Urothelium cell line (cell line): ENCODE data around the gene PIEZO1.

Source experiments
- DNase-seq: peaks from one replicate; pipeline ENCODE4 v3.0.0; 2011; ENCODE audit warnings: low spot score, mixed read lengths
- FAIRE-seq: peaks from 2 replicates; lab custom pipeline; 2011; peaks lifted over from hg19 to GRCh38; lab: Jason Lieb, UNC

Gene PIEZO1

GRCh38 chr16:88706965-88707826, 77.8 kb downstream of the PIEZO1 start:
- no peak for DNase-seq
- no peak for FAIRE-seq

DNA sequence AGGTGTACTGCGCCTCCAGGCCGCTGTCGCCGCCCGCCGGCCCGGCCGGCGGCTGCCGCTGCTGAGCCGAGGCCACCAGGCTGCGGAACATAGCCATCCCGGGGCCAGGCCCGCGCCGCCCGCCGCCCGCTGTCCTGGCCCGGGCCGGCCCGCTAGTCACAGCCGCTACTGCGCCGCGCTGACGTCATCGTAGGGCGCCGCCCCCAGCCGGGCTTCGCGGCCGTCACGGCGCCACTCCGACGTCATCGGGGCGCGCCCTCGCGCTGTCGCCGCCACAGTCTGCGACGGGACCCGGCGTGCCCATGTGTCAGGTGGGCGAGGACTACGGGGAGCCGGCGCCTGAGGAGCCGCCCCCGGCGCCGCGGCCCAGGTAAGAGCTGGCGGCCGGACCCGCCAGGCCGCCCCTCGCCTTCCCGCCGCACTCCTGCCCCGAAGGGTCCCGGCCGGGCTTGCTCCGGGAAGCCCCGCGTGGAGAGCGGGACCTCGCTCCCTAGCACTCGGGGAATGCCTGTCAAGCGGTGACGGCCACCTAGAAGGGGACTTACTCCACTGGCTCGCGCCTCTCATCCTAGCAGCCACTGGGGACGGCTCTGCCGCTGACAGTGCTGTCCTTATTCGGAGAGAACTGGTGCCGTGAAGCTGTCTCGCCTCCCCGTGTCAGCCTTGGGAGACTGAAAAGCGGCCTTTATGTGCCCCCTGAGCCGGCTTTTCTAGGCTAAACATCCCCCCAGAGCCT, 78.6 kb downstream of the PIEZO1 start, which contains the start of the genes CTU2 and RNF166:
Gene CTU2, plus strand, starts transcription at position 275 of the 736 bp plus-strand sequence. Its CDS starts 28 bp downstream, at position 303.
Gene RNF166, minus strand, starts transcription at position 180 of the 736 bp plus-strand sequence. Its CDS starts 83 bp downstream, at position 97.
- DNase-seq (peak; percentile 98), FAIRE-seq (peak; percentile 98)

DNA sequence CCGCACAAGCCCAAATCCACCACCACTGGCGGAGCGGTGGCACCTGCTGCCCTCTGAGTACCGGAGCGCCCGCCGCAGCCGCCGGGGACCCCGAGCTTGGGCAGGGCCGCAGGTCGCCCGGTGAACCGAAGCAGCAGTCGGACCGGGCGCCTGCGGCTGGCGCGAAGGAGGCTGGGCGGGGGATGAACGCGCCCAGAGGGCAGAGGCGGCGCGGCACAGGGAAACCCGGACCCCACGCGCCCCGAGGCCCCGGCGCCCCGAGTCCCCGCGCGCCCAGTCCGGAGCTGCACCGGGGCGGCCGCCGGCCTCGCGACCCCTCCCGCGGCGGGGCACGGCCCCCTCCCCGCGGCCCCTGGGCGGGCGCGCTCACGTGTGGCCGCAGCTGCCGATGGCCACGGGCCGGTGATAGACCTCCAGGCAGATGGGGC, 79.2 kb downstream of the PIEZO1 start:
- FAIRE-seq: no peak
- DNase-seq: peak; percentile 44

DNA sequence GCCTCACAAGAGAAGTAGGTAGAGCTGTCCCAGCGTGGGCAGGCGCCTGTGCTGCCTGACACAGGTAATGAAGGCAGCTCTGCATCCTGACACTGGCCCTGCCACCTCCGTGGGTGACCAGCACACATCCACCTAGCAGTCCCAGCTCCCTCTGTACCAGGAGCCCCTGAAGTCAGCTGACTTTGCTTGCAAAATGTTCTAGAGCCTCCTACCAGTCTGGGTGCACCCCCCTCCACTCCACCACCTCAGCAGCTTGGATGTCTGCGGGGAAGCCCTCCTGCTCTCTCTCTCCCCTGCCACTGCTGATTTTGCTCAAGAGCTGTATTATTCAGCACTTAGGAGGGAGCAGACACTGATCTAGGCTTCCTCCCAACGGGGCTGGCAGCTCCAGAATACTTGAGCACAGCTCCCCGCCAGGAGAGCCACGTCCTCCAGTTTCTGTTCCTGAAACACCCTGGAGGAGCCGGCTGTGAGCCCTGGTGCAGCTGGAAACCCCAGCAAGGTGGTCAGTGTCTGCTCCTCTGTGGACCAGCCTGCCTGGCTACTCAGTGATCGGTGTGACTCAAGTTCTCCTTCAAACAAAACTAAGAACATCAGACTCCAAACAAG, 79.8 kb downstream of the PIEZO1 start:
- FAIRE-seq: no peak
- DNase-seq: no peak

DNA sequence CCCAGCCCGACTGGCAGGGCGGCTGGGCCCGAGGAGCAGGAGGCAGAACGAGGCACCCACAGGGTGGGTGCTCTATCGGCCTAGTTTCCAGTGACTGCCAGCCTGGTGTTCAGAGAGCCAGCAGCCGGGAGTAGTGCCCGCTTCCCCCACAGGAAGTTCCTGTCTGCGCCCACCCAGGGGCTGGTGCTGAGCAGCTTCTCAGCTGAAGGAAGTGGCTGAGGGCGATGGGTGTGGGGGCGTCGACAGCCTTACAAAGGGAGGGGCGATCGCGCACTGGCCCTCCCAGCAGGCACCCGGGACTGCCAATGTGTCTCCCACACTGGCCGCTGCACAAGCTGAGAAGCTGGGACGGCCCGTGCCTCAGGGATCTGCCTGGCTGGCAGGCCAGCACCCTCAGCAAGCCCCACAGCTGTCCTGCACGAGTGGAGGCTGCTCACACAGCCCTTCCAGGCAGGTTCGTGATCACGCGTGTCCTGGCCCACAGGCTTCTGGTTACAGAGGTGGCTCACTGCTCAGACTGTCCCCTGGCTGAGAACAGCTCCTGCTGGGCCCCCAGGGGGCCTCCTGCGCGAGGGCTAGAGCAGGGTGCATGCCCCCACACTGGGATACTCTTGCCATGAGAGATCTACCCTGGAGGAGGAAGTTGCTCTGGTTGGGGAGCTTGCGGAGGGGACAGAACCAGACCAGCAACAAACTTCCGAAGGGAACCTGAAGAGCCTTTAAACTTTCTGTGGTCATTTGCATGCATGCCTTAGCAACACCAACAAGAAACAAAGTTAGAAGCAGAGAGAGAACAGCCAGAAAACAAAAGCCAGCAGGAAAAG, 81.3 kb downstream of the PIEZO1 start:
- FAIRE-seq (no peak), DNase-seq (no peak)

DNA sequence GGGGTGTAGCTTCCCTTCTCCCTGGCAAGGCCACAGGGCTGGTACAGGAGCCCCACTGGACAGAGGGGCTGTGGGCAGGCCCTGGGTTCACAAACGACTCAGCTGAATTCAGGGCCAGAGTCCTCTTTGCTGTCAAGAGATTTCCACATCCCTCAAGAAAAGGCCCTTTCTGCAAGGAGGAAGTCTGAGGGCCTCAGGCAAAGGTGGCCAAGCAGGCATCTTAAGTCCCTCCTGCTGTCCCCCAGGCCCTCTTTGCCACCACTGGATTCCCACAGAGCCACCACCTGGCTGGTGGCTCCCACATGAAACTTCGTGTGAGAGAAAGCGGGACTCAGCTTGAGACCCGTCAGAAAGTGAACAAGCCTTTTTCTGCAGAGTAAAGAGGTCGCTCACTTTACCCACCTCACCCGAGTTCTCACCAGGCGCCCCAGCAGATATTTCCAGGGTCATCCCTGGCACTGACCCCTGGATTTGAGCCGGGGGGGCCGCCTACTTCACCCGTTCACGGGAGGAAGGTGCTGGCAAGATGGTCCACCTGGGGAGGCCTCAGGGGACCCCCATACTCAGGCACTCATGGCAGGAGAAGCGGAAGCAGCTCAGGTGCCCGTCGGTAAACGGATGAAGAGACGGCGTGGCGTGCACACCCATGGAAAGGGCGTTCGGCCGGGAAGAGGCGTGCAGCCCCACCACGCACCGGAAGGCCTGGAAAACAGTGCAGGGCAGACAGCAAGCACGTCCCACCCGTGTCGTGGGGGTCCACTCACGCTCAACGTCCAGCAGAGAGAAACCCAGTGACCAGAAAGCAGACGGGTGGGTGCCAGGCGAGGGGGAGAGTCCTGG, 82.4 kb downstream of the PIEZO1 start:
- DNase-seq (no peak), FAIRE-seq (no peak)

DNA sequence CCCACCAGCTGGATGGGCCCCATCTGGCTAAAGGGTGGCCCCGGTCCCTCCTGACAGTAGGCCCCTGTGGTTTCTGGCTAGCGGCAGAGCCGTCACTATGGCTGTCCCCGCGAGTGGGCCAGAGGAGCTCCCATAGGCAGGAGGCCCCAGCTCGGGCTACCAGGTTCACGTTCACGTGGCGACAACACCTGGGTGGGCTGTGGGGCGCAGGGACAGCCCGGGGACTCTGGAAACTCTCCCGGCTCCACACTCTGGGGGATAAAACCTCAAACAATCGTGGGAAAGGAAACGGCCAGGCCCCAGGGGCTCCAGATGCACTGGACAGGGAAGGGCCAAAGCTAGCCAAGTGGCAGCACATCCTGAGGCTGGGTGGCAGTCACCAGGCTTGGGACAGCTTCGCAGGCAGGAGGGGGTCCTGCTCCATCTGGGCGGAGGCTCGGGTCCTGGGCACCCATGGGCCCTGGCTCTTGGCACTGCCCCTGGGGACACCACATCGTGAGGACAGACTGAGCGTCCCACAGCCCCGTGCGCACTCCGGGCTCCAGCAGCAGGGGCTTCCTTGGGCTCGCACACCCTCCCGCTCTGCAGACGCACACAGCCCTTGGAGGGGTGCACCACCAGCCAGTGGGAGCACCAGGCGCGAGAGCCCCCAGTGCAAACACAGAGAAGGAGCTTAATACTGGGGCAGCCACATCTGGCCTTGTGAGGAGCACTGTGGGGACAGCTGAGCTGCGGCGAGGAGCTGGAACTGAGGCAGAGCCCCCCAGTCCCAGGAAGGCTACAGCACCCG, 83.2 kb downstream of the PIEZO1 start:
- FAIRE-seq (no peak), DNase-seq (no peak)

DNA sequence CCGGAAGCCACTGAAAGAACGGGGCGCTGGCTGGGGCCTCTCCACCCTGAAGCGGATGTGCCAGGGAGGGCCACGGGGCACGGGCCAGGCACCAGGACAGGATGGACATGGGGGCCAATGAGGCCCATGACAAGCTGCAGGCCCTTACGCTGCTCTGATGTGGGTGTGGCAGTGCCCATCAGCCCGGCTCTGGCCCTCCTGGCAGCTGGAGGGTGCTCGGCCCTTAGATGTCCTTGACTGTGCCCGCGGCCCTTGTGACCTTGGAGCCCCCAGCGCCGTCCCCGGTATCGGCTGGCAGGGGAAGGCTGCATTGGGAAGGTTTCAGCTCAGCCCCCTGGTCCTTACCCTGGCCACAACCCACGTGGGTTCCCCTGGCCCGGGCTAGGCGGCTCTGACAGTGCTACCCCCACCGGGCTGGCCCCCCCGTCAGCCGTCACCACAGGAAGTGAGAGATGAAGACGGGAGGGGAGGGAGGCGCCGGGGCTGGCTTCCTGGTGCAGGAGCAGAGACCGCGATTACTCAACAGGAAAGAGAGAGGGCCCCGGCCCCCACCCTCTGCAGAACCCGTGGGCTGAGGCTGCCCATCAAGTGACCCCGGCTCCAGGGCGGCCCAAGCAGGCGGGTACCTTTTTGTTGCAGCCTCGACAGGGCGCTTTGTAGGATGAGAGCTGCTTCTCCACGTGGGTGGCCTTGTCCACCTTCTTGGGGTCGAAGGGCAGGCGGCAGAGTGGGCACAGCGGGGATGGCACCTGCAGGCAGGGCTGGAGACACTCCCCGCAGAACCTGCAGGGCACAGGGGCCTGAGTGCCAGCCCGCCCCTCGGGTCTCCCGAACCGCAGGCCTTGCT, 84.2 kb downstream of the PIEZO1 start:
- DNase-seq (peak; percentile 91), FAIRE-seq (no peak)

DNA sequence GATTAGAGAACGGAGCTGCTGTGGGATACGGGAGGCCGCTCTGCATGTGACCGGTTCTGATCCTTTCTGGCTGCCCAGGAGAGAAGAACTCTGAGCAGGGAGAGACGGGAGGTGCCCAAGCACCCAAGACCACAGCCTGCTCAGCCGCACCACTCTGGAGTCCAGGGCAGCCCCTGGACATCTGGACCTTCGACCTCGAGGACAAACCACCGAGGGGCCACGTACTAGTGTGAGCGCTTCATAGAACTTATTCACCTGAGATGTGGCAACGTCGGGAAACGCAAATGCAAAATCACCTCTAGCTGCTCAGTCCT, 84.7 kb downstream of the PIEZO1 start:
- DNase-seq (no peak), FAIRE-seq (no peak)

- FAIRE-seq: no peak
- no peak for DNase-seq
Measured at GRCh38 chr16:88699180-88699579, 85.8 kb downstream of the PIEZO1 start.

DNA sequence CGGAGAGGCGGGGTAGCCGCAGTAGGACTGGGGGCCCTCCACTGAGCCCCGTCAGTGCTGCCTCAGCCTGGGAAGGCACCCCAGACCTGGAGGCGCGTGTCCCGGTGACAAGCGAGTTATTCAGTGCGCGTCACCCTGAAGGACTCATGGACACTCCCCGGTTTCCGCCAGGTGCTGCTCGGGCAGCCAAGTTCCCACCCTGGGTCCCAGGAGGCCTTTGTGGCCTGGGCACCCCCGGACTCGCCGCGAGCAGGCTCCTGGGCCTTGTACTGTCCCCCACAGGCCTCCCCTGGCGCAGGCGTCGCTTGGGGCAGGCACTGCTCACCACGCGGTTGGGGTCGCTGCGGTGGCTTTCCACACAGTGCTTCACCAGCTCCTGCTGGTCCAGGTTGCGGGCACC, 86.4 kb downstream of the PIEZO1 start:
- FAIRE-seq: no peak
- no peak for DNase-seq

DNA sequence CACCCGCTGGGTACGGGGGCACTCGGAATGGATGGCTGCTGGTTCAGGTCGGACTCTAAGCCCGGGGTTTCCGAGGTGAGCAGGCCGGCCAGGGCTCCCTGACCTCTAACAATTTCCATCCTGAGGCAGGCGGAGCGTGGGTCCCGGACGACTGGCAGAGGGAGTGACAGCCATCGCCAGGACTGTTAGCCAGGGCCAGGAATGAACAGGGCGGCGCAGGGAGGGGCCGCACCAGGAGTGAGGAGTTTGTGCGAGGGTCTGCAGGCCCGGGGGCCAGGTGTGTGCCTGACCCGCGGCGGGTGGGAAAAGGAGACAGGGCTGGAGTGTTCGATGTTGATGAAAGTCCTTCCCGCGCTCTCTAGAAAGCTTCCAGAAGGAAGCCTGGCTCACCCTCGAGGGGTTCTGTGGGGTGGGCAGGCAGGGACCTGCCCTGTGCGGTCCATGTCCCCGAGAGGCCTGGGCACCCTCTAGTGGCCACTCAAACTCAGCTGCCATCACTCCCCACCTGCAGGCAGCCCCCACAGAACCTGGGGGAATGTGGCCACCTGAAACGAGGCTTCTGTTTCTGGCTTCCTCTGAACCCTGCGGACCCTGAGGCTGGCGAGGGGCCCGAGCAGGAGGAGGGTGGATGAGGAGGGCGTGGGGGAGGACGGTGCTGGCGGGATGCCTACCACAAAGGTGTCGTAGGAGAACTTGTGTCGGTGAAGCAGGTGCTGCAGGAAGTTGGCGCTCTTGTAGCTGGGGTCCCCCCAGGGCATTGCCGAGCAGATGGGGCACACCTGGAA, 87.0 kb downstream of the PIEZO1 start:
- DNase-seq: no peak
- no peak for FAIRE-seq

- FAIRE-seq (no peak), DNase-seq (no peak)
Measured at GRCh38 chr16:88697116-88697830, 87.7 kb downstream of the PIEZO1 start.

DNA sequence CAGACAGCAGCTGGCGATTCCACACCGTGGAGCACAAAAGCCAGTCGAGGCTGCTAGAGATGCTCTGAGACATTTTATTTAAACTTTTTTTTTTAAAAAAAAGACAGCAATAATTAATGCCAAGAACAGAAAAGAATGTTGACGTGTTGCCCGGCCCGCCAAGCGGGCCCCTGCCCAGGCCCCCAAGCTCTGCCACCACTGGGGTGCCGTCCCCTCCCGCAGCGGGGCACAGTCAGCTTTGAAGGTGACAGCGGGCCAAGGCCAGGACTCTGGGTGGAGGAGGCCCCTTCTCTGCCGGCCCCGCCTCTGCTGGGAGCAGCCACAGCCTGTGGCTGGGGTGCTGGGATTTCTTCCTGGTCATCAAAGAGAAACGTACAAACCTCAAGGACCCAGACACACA, 88.6 kb downstream of the PIEZO1 start:
- DNase-seq (no peak), FAIRE-seq (no peak)

DNA sequence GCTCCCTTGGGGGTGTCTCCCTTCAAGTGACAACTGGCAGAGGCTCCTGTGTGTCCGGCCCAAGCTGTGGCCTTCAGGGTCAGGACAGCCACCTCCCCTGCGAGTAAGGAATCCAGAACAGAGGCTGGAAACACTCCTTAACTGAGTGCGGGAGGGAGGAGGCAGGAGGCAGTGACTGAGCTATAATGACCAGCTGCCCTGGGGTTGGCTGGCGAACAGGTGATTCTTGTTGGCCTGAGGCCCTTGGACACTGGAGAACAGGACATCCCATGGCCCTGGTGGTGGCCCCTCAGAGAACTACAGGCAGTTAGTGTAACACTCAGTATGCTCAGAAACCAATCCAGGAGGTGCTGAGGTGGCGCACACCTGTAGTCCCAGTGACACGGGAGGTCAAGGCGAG, 89.3 kb downstream of the PIEZO1 start:
- DNase-seq: no peak
- FAIRE-seq: no peak

DNA sequence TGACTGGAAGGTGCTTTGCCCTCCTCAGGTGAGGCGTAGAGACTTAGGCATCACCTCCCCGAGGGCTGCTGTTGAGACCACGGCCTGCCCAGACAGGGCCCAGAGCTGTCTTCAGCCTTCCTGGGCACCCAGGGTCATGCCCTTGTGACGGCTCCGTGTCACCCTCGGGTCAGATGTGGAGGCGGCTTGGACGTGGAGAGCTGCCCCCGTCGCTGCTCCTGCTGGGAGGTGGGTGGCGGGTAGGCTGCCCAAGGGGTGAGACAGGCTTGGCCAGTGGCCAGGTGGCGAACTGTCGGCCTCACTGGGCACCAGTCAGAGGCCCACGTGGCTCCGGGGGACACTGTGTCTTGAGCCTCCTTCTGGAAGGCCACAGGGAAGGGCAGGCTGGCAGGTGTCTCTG, 89.8 kb downstream of the PIEZO1 start:
- no peak for FAIRE-seq
- no peak for DNase-seq
